Amniotic stem cell (primary cell): ENCODE measurements around the gene MAP4K4.
A peak's percentile ranks its signal among the peaks of the same experiment; 100 is the strongest.

Experiments used
- DNase-seq: peaks from one replicate; lab custom pipeline; 2025; lab: John Stamatoyannopoulos, UW

The MAP4K4 gene

GRCh38 chr2:101697124-101698013, at the start of gene MAP4K4:
MAP4K4 (plus strand) TSS chr2:101697707; CDS start chr2:101698081, 374 bp downstream.
- DNase-seq = peak; percentile 58

GRCh38 chr2:101653469-101653868, 44.0 kb upstream of the MAP4K4 start:
- DNase-seq = no peak

GRCh38 chr2:101655702-101656422, 41.6 kb upstream of the MAP4K4 start:
- DNase-seq = no peak

GRCh38 chr2:101657787-101658186, 39.7 kb upstream of the MAP4K4 start:
- DNase-seq = no peak

- no peak for DNase-seq
Observed at GRCh38 chr2:101658387-101658786, 39.1 kb upstream of the MAP4K4 start.

GRCh38 chr2:101665312-101665711, 32.2 kb upstream of the MAP4K4 start:
- DNase-seq = no peak

GRCh38 chr2:101667823-101668222, 29.7 kb upstream of the MAP4K4 start:
- no peak for DNase-seq

GRCh38 chr2:101672047-101672446, 25.5 kb upstream of the MAP4K4 start:
- DNase-seq = no peak

- no peak for DNase-seq
Observed at GRCh38 chr2:101673920-101674319, 23.6 kb upstream of the MAP4K4 start.

- DNase-seq = no peak
Observed at GRCh38 chr2:101675512-101675911, 22.0 kb upstream of the MAP4K4 start.

GRCh38 chr2:101676674-101677073, 20.8 kb upstream of the MAP4K4 start:
- no peak for DNase-seq

- no peak for DNase-seq
Observed at GRCh38 chr2:101677658-101678057, 19.8 kb upstream of the MAP4K4 start.

GRCh38 chr2:101678379-101678778, 19.1 kb upstream of the MAP4K4 start:
- no peak for DNase-seq

- no peak for DNase-seq
Observed at GRCh38 chr2:101679037-101679726, 18.3 kb upstream of the MAP4K4 start.

- no peak for DNase-seq
Observed at GRCh38 chr2:101679801-101680487, 17.6 kb upstream of the MAP4K4 start.

- DNase-seq = no peak
Observed at GRCh38 chr2:101682311-101682710, 15.2 kb upstream of the MAP4K4 start.

- DNase-seq = no peak
Observed at GRCh38 chr2:101684313-101684712, 13.2 kb upstream of the MAP4K4 start.

- DNase-seq = no peak
Observed at GRCh38 chr2:101688261-101688660, 9.2 kb upstream of the MAP4K4 start.

- no peak for DNase-seq
Observed at GRCh38 chr2:101689114-101689825, 8.2 kb upstream of the MAP4K4 start.

GRCh38 chr2:101690547-101691152, 6.9 kb upstream of the MAP4K4 start:
- DNase-seq = no peak

GRCh38 chr2:101692041-101692440, 5.5 kb upstream of the MAP4K4 start:
- no peak for DNase-seq
